Measurements from ENCODE around the gene VASH2.

VASH2 gene

GRCh38 chr1:212920246-212920645 is 30.1 kb upstream of the VASH2 start:
- Histone ChIP-seq H3K36me3 (ENCODE audit: control insufficient read depth in 1 of 2, insufficient read depth in 2 of 2, low read depth in 1 of 2, low read length in 2 of 2) (no peaks in the 10 kb centered on the region), H2BK12ac (ENCODE audit: low read length in 2 of 2) (no peak overlapping the region), H3K9me3 (ENCODE audit: control insufficient read depth, low read length) (no peaks in the 10 kb centered on the region), H2BK120ac (ENCODE audit: low read depth, low read length) (no peak overlapping the region), H3K27ac (ENCODE audit: low read length, poor library complexity, severe bottlenecking) (no peak overlapping the region), H3K27me3 (ENCODE audit: control insufficient read depth in 1 of 2, insufficient read depth in 1 of 2, low read length in 2 of 2) (peaks cover 0 to 45% of the 10 kb centered on the region in 2 experiments), H3K9ac (ENCODE audit: low read length) (no peak overlapping the region), H3K14ac (ENCODE audit: low read length in 2 of 2) (no peak overlapping the region), H3K18ac (ENCODE audit: low read depth in 1 of 2, low read length in 2 of 2) (no peak overlapping the region), H3K4ac (ENCODE audit: low read depth in 1 of 2, low read length in 2 of 2) (no peak overlapping the region), H3K4me1 (ENCODE audit: control insufficient read depth, insufficient read depth, low read depth, low read length) (peaks cover 7% of the 10 kb centered on the region), H3K23ac (ENCODE audit: low read length in 2 of 2) (no peak overlapping the region), H4K91ac (ENCODE audit: low read length) (no peak overlapping the region), H3K79me1 (replicated peaks; ENCODE audit: low read length, poor library complexity, severe bottlenecking) (no peaks in the 10 kb centered on the region), H4K8ac (ENCODE audit: low read length) (no peak overlapping the region), H2AK5ac (ENCODE audit: low read length, severe bottlenecking) (no peak overlapping the region), H2BK15ac (ENCODE audit: low read depth, poor library complexity, severe bottlenecking) (no peak overlapping the region), H2BK5ac (ENCODE audit: low read depth, low read length, poor library complexity, severe bottlenecking) (no peak overlapping the region), H3K4me2 (ENCODE audit: low read length, poor library complexity, severe bottlenecking) (no peak overlapping the region), H3K4me3 (ENCODE audit: insufficient read depth in 1 of 2, low read depth in 1 of 2, low read length in 2 of 2) (no peak overlapping the region), H2AFZ (ENCODE audit: low read depth, low read length) (no peak overlapping the region)
- WGBS: 75% methylated on average over 6 of the region's 7 CpGs
- no peak for DNase-seq

GRCh38 chr1:212920896-212921295 is 29.4 kb upstream of the VASH2 start:
- Histone ChIP-seq H2AK5ac (ENCODE audit: low read length, severe bottlenecking) (no peak overlapping the region), H3K79me1 (replicated peaks; ENCODE audit: low read length, poor library complexity, severe bottlenecking) (no peaks in the 10 kb centered on the region), H3K36me3 (ENCODE audit: control insufficient read depth in 1 of 2, insufficient read depth in 2 of 2, low read depth in 1 of 2, low read length in 2 of 2) (no peaks in the 10 kb centered on the region), H3K4ac (ENCODE audit: low read depth in 1 of 2, low read length in 2 of 2) (no peak overlapping the region), H3K4me1 (ENCODE audit: control insufficient read depth, insufficient read depth, low read depth, low read length) (peaks cover 1% of the 10 kb centered on the region), H4K91ac (ENCODE audit: low read length) (no peak overlapping the region), H3K4me2 (ENCODE audit: low read length, poor library complexity, severe bottlenecking) (no peak overlapping the region), H2AFZ (ENCODE audit: low read depth, low read length) (no peak overlapping the region), H3K18ac (ENCODE audit: low read depth in 1 of 2, low read length in 2 of 2) (no peak overlapping the region), H3K9me3 (ENCODE audit: control insufficient read depth, low read length) (no peaks in the 10 kb centered on the region), H3K4me3 (ENCODE audit: insufficient read depth in 1 of 2, low read depth in 1 of 2, low read length in 2 of 2) (no peak overlapping the region), H2BK12ac (ENCODE audit: low read length in 2 of 2) (no peak overlapping the region), H3K23ac (ENCODE audit: low read length in 2 of 2) (no peak overlapping the region), H2BK120ac (ENCODE audit: low read depth, low read length) (no peak overlapping the region), H2BK5ac (ENCODE audit: low read depth, low read length, poor library complexity, severe bottlenecking) (no peak overlapping the region), H3K14ac (ENCODE audit: low read length in 2 of 2) (no peak overlapping the region), H3K27me3 (ENCODE audit: control insufficient read depth in 1 of 2, insufficient read depth in 1 of 2, low read length in 2 of 2) (peaks cover 0 to 45% of the 10 kb centered on the region in 2 experiments), H3K27ac (ENCODE audit: low read length, poor library complexity, severe bottlenecking) (no peak overlapping the region), H2BK15ac (ENCODE audit: low read depth, poor library complexity, severe bottlenecking) (no peak overlapping the region), H3K9ac (ENCODE audit: low read length) (no peak overlapping the region), H4K8ac (ENCODE audit: low read length) (no peak overlapping the region)
- WGBS: 77% methylated on average over 6 of the region's 6 CpGs
- DNase-seq: no peak

- Histone ChIP-seq H2BK5ac (ENCODE audit: low read depth, low read length, poor library complexity, severe bottlenecking) (no peak overlapping the region), H4K91ac (ENCODE audit: low read length) (no peak overlapping the region), H3K9me3 (ENCODE audit: control insufficient read depth, low read length) (no peaks in the 10 kb centered on the region), H3K4ac (ENCODE audit: low read depth in 1 of 2, low read length in 2 of 2) (no peak overlapping the region), H3K79me1 (replicated peaks; ENCODE audit: low read length, poor library complexity, severe bottlenecking) (no peaks in the 10 kb centered on the region), H3K18ac (ENCODE audit: low read depth in 1 of 2, low read length in 2 of 2) (no peak overlapping the region), H3K27me3 (ENCODE audit: control insufficient read depth in 1 of 2, insufficient read depth in 1 of 2, low read length in 2 of 2) (peaks cover 0 to 45% of the 10 kb centered on the region in 2 experiments), H2BK15ac (ENCODE audit: low read depth, poor library complexity, severe bottlenecking) (no peak overlapping the region), H2BK12ac (ENCODE audit: low read length in 2 of 2) (no peak overlapping the region), H3K9ac (ENCODE audit: low read length) (no peak overlapping the region), H2AK5ac (ENCODE audit: low read length, severe bottlenecking) (no peak overlapping the region), H3K14ac (ENCODE audit: low read length in 2 of 2) (no peak overlapping the region), H3K27ac (ENCODE audit: low read length, poor library complexity, severe bottlenecking) (no peak overlapping the region), H3K4me2 (ENCODE audit: low read length, poor library complexity, severe bottlenecking) (no peak overlapping the region), H3K36me3 (ENCODE audit: control insufficient read depth in 1 of 2, insufficient read depth in 2 of 2, low read depth in 1 of 2, low read length in 2 of 2) (no peaks in the 10 kb centered on the region), H3K4me3 (ENCODE audit: insufficient read depth in 1 of 2, low read depth in 1 of 2, low read length in 2 of 2) (no peak overlapping the region), H3K23ac (ENCODE audit: low read length in 2 of 2) (no peak overlapping the region), H4K8ac (ENCODE audit: low read length) (no peak overlapping the region), H2BK120ac (ENCODE audit: low read depth, low read length) (no peak overlapping the region), H3K4me1 (ENCODE audit: control insufficient read depth, insufficient read depth, low read depth, low read length) (peaks cover 1% of the 10 kb centered on the region), H2AFZ (ENCODE audit: low read depth, low read length) (no peak overlapping the region)
- 91% methylated on average over 5 of the region's 5 CpGs for WGBS
- DNase-seq: no peak
Observed at GRCh38 chr1:212922016-212922415, 28.3 kb upstream of the VASH2 start.

- H4K91ac ChIP-seq (ENCODE audit: low read length): no peak overlapping the region
- H3K79me1 ChIP-seq (replicated peaks; ENCODE audit: low read length, poor library complexity, severe bottlenecking): no peaks in the 10 kb centered on the region
- no peaks in the 10 kb centered on the region for H3K36me3 ChIP-seq (ENCODE audit: control insufficient read depth in 1 of 2, insufficient read depth in 2 of 2, low read depth in 1 of 2, low read length in 2 of 2)
- no peaks in the 10 kb centered on the region for H3K9me3 ChIP-seq (ENCODE audit: control insufficient read depth, low read length)
- H2BK120ac ChIP-seq (ENCODE audit: low read depth, low read length): no peak overlapping the region
- H3K4me2 ChIP-seq (ENCODE audit: low read length, poor library complexity, severe bottlenecking): no peak overlapping the region
- no peak overlapping the region for H2BK5ac ChIP-seq (ENCODE audit: low read depth, low read length, poor library complexity, severe bottlenecking)
- no peak overlapping the region for H3K18ac ChIP-seq (ENCODE audit: low read depth in 1 of 2, low read length in 2 of 2)
- H3K27me3 ChIP-seq (ENCODE audit: control insufficient read depth in 1 of 2, insufficient read depth in 1 of 2, low read length in 2 of 2): peaks cover 0 to 21% of the 10 kb centered on the region in 2 experiments
- no peak overlapping the region for H3K4ac ChIP-seq (ENCODE audit: low read depth in 1 of 2, low read length in 2 of 2)
- no peak overlapping the region for H4K8ac ChIP-seq (ENCODE audit: low read length)
- H3K4me1 ChIP-seq (ENCODE audit: control insufficient read depth, insufficient read depth, low read depth, low read length): peaks cover 1% of the 10 kb centered on the region
- DNase-seq: no peak
- no peak overlapping the region for H2AFZ ChIP-seq (ENCODE audit: low read depth, low read length)
- no peak overlapping the region for H3K4me3 ChIP-seq (ENCODE audit: insufficient read depth in 1 of 2, low read depth in 1 of 2, low read length in 2 of 2)
- no peak overlapping the region for H3K27ac ChIP-seq (ENCODE audit: low read length, poor library complexity, severe bottlenecking)
- no peak overlapping the region for H2BK15ac ChIP-seq (ENCODE audit: low read depth, poor library complexity, severe bottlenecking)
- H3K23ac ChIP-seq (ENCODE audit: low read length in 2 of 2): no peak overlapping the region
- no peak overlapping the region for H2AK5ac ChIP-seq (ENCODE audit: low read length, severe bottlenecking)
- 61% methylated on average over 5 of the region's 6 CpGs for WGBS
- no peak overlapping the region for H2BK12ac ChIP-seq (ENCODE audit: low read length in 2 of 2)
- no peak overlapping the region for H3K14ac ChIP-seq (ENCODE audit: low read length in 2 of 2)
- H3K9ac ChIP-seq (ENCODE audit: low read length): no peak overlapping the region
Observed at GRCh38 chr1:212926372-212926771, 24.0 kb upstream of the VASH2 start.

All from mesenchymal stem cell (in vitro differentiated cells and primary cell).